ENCODE data around the gene TNK2.
"Not testable (repeated sequence)": the region's sequence is repeated elsewhere in the genome, so short reads cannot be mapped to it uniquely, and the experiment has no call there.

TNK2 gene

DNA sequence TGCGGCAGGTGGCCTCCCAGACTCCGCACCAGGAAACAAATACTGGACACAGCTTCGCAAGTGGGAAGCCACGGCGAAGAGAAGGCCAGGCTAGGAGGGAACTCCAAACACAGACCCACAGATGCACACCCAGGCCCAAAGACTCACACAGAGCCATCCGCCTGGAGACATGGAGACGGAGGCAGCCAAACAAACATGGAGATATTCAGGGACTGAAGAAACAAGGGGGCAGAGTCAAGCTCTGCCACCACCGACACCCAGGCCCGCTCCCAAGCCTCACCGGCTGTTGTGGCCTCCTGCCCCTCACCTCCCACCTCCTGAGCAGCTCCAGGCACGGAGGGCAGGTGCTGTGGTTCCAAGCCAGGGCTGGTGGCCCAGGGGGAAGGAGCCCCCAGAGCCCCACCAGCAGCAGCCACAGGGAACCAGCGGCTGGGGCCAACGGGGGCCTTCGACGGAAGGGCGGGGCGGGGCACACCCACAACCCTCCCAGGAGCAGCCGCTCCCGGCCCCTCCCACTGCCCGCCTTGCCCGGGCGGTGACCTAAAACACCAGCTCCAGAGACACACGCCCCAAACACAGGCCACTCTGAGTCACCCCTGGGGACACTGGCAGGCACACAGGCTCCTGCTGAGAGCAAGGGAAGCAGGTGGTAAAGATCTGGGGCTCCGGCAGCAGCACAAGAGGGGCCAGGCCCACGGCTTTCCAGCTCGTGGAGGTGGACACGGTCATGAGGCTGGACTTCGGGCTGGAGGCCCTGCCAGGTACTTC is 31.9 kb downstream of the TNK2 start:
- in situ Hi-C loops (cut with HindIII; ENCODE audit: low pct_ligation_motif_present, low pct_unique_long_range_greater_than_20kb, low sequenced_read_pairs) = no loop called here
- no peak for DNase-seq

DNA sequence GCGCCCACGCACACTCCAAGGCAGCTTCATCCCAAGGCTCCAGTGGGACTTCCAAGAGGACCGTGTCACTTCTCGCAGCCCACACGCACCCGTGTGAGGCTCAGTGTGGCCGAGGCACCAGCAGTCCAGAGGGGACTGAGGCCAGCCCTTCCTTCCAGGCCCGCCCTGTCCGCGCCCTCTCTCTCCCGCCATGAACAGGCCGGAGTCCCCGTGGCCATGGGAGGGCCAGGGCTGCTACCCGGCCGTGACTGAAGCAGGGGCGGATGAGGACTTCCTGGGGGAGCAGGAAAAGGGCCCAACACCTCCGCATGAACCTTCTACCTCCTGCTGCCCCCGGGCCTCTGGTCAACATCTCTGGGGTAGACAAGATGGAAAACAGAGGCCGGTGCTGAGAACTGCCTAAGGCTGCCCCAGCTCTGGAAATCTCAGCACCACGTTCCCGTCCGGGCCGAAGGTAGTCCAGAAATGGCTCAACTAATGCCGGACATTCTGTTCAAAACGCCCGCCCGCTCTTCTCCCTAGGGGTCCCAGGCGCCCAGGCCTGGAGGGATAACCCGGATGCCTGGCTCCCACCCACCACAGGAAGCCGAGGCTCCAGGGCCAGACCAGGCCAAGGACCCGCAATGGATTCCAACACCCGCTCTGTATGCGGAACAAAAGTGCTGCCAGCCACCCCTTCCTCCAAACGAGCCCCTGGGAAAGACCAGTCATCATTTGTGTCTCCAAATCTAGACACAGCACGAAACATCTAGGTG is 32.7 kb downstream of the TNK2 start:
- DNase-seq = no peak
- in situ Hi-C loops (cut with HindIII; ENCODE audit: low pct_ligation_motif_present, low pct_unique_long_range_greater_than_20kb, low sequenced_read_pairs) = no loop called here

DNA sequence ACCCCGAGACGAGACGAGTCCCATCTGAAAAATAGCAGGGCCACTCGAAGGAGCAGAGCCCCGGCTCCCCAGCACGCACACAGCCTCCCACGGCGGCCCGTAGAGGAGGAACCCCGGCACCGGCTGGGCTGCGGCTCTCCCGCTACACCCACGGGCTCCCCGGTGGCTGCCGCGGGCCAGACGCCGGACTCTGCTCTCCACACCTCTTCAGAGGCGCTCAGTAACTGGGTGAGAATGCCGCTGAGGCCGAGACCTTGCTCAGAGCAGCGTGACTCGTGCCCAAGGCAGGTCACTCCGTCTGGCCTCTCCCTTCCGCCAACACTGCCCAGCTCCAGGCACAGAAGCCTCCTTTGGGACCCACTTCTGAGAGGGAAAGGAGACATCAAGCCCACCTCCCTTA is 34.4 kb downstream of the TNK2 start:
- in situ Hi-C loops (cut with HindIII; ENCODE audit: low pct_ligation_motif_present, low pct_unique_long_range_greater_than_20kb, low sequenced_read_pairs) = no loop called here
- DNase-seq = no peak

DNA sequence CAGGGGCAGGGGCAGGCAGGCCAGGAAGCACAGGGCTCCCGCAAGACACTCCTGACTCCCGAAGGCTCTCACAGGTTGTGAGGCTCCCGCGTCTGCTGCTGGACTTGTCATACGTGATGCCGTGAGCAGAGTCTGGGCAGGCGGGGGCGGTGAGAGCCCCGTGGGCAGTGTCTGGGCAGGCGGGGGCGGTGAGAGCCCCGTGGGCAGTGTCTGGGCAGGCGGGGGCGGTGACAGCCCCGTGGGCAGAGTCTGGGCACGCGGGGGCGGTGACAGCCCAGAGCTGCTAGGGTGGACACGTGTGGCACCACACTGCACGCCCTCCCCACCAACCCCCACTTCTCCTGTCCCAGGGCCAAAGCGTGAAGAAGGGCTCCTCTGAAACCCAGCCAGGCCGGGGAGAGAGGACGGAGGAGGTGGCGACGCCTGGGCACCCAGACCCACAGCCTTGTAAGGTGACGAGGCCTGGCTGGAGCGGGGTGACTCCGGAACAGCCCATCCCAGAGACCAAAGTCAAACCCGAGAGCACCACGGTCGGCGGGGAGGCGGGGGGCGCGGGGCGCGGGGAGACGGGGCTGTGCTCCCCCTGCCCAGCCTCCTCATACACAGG is 35.0 kb downstream of the TNK2 start:
- no peak for DNase-seq
- in situ Hi-C loops (cut with HindIII; ENCODE audit: low pct_ligation_motif_present, low pct_unique_long_range_greater_than_20kb, low sequenced_read_pairs) = no loop called here

DNA sequence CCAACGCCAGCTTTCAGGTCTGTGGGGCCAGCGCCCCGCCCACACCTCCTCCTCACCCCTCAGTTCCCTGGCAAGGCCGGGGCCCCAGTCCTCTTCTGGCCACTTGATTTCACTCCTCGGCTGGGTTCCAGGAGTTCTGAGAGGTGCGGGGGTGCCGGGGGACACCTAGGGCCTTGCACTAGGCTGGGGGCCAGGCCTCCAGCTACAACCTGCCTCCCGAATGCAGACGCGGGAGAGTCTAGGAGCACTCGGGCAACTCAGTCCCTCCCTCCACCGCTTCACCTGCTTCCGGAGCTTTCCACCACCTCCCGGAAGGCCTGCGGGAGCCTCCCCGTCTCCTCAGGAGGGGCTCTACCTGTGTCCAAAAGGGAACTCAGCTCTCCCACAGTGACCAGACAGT is 35.6 kb downstream of the TNK2 start:
- DNase-seq = no peak
- in situ Hi-C loops (cut with HindIII; ENCODE audit: low pct_ligation_motif_present, low pct_unique_long_range_greater_than_20kb, low sequenced_read_pairs) = no loop called here

DNA sequence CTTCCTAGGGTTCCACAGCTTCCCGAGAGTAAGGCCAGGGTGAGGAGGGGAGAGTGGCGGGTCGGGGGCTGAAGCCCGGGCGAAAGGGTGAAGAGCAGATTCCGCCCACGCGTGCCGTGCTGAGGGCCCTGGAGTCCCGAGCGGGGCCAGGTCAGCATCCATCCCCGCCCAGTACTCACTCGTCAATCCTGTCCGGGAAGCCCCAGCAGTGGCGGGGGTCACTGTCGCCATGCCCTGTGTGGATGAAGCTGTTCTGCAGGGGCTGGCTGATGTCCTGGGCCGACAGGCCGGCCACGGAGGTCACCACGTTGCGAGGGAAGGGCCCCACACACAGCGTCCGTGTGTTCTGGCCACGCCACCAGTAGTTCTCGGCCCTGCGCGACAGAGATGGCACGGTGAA is 36.3 kb downstream of the TNK2 start:
- in situ Hi-C loops (cut with HindIII; ENCODE audit: low pct_ligation_motif_present, low pct_unique_long_range_greater_than_20kb, low sequenced_read_pairs) = no loop called here

DNA sequence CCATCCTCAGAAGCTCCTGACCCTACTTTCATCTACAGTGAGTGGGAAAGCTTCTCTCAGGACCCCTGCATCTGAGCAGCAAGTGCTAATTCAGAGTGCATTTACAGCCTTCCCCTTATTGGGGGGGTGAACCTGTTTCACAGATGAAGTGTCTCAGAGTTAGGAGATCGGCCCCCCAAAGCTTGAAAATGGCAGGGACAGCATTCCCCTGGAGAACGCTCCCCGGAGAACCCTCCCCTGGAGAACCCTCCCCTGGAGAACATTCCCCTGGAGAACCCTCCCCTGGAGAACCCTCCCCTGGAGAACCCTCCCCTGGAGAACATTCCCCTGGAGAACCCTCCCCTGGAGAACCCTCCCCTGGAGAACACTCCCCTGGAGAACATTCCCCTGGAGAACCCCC is 36.7 kb downstream of the TNK2 start:
- in situ Hi-C loops (cut with HindIII; ENCODE audit: low pct_ligation_motif_present, low pct_unique_long_range_greater_than_20kb, low sequenced_read_pairs); DNase-seq: not testable (repeated sequence)

More for the DNA sequence above, 36.3 kb downstream of the TNK2 start:
- no peak for DNase-seq

DNA sequence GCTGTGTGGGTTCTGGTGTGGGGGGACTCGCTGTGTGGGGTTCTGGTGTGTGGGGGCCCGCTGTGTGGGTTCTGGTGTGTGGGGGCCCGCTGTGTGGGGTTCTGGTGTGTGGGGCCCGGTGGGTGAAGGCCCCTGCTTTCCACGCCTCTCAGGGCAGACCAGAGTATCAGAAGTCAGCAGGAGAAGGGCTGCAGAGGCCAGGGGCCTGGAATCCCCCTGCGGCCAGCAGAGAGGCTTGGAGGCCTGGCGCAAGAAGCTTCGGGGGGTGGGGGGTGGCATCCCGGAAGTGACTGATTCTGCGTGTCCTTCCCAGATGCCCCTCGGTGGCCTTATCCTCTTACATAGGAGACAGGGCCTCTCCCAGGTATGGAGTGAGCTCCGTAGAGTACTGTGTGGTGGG is 37.4 kb downstream of the TNK2 start:
- DNase-seq = no peak
- in situ Hi-C loops (cut with HindIII; ENCODE audit: low pct_ligation_motif_present, low pct_unique_long_range_greater_than_20kb, low sequenced_read_pairs) = no loop called here

DNA sequence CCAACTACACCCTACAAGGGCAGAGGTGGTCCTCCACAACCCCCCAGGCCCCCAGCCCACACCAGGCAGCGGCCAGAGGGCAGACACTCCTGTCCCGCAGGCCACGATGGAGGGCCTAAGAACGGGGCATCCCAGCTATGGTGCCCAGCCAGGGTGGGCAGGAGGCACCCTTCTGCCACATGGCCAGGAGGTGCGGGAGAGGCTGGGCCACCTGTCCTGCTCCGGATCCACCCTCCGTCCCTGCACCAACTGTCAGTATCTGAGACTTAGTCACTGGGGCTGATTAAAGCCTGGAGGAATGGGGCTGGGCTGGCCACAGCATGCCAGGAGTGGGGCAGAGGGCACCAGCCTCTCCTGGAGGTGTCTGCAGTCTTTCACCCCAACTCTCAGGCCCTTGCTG is 37.9 kb downstream of the TNK2 start:
- in situ Hi-C loops (cut with HindIII; ENCODE audit: low pct_ligation_motif_present, low pct_unique_long_range_greater_than_20kb, low sequenced_read_pairs) = no loop called here
- peak; percentile 50 for DNase-seq

DNA sequence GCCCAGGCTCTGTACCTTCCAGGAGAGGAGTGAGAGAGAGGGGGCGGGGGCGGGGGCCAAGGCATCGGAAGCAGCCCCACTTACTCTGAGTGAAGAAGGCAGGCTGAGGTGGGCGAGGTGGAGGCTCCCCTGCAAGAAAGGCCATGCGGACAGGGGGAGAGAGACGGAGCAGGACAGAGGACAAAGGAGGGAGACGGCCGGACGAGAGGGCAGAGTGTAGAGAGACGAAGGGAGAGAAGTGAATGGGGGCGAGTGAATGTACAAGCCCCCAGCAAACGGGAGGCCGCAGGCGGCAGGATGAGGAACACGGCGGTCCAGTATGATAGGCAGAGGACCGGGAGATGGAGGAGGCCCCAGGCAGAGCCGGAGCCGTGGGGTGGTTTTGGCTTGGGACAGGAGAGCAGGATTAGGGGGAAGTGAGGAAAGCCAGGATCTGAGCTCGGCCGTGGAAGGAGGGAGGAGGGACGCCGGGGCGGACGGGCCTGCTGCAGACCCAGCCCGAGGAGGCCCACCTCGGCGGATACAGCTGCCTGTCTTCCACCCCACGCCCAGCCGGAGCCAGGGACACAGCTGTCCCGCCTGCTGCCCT is 38.8 kb downstream of the TNK2 start:
- no peak for DNase-seq
- in situ Hi-C loops (cut with HindIII; ENCODE audit: low pct_ligation_motif_present, low pct_unique_long_range_greater_than_20kb, low sequenced_read_pairs) = no loop called here

DNA sequence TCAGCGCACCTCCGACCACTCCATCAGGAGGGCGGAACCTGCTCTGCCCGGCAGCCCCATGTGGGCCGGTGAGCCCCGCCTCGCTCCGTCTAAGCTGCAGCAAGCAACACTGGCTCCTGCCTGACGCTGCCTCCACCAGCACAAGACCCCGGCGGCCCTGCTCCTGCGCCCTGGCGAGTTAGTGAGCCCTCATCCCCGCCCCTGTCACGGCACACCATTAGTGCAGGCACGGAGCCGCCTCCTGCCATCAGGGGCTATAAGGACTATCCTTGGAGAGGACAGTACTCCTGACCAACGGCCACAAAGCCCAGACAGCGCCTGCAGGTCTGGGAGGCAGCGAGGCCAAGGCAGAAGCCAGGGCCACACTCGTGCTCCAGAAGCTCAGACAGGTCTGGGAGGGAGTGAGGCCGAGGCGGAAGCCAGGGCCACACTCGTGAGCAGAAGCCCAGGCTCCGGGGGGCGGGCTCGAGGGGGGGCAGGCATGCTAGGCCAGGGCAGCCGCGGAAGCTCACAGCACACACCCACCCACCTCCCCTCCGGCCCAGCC is 39.4 kb downstream of the TNK2 start:
- in situ Hi-C loops (cut with HindIII; ENCODE audit: low pct_ligation_motif_present, low pct_unique_long_range_greater_than_20kb, low sequenced_read_pairs) = no loop called here
- no peak for DNase-seq

DNA sequence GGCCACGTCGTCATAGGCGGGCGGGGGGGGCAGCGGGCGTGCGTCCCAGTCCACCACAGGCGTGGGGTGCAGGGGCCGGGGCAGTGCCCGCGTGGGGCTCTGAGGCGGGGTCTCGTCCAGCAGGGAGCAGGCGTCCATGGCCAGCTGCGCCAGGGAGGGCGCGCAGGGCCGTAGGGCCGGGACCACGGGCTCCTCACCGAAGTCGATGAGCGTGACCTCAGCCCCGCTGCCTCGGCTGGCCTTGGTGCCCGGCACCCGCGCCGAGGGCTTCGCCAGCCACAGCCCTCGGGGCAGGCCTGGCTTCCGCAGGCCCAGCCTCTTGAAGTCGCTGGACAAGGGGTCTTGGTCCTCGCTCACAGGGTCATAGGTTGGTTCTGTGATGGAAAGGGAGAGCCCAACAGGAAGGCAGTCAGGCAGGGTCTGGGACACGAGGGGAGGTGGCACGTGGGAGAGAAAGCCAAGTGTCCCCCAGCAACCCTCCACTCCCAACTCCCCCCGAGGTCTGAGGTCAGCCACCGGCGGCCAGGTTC is 40.0 kb downstream of the TNK2 start:
- in situ Hi-C loops (cut with HindIII; ENCODE audit: low pct_ligation_motif_present, low pct_unique_long_range_greater_than_20kb, low sequenced_read_pairs) = no loop called here
- DNase-seq = no peak

DNA sequence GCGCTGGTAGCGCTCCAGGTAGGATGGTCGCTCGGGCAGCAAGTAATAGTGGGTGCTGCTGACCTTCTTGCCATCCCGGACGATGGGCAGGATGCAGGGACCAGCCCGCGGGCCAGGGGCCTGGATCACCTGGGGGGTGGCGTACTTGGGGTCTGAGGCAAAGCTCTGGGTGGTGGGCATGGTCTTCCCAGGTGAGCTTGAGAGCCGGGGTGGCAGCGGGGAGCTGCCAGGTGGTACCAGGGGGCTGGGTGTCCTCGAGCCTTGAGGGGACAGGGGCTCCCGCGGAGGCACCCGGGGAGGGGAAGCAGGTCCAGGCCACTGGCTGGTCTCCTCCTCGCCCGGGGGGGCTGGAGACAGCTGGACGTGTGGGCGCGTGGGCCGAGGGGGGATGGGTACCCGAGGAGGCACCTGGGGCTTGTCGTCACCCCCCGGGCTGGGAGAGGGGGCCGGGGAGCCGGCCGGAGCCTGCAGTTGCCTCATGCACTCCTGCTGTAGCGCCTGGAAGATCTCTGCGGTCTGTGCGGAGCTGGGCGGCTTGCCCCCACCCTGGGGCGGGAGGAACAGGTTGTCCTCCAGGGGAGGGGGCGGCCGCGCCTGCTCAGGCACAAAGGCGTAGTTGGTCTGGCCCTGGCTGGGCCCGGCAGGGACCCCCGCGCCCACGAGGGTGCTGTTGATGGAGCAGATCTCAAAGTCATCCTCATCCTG is 40.6 kb downstream of the TNK2 start:
- DNase-seq = no peak
- in situ Hi-C loops (cut with HindIII; ENCODE audit: low pct_ligation_motif_present, low pct_unique_long_range_greater_than_20kb, low sequenced_read_pairs) = no loop called here

DNA sequence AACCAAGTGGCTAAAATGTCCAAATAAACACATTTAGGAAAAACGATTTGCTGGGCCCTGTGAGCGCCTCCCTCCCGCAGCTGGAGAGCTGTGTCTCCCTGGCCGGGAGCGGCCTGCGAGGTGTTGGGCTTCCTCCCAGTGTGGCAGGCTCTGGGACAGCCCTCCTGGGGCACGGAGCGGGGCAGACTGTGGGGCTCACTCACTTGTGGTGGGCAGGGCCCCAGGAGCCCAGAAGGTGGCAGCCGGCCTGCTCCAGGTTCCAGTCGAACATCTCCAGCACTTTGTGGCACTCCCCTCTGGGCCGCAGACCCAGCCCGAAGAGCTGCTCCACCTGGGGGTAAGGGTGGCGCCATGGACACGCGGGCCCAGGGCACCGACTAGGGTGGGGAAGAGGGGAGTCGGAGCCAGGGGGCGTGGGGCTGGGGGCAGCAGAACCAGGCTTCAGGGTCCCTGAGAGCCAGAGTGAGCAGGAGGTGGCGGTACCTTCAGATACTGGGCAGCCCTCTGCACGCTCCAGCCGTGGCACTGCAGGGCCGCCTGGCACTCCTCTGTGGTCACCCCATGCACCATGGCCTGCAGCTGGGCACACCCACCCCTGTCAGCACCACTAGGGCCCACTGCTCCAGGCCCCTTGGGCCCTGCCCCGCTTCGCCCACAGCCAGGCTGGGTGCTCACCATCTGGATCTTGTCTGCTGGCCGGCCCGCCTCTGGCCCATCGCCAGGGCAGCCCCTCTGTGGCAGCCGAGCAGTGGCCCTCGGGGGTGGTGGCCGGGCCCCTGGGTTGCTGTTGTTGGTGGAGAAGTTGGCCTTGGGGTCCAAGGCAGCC is 41.5 kb downstream of the TNK2 start:
- no peak for DNase-seq
- in situ Hi-C loops (cut with HindIII; ENCODE audit: low pct_ligation_motif_present, low pct_unique_long_range_greater_than_20kb, low sequenced_read_pairs) = no loop called here

DNA sequence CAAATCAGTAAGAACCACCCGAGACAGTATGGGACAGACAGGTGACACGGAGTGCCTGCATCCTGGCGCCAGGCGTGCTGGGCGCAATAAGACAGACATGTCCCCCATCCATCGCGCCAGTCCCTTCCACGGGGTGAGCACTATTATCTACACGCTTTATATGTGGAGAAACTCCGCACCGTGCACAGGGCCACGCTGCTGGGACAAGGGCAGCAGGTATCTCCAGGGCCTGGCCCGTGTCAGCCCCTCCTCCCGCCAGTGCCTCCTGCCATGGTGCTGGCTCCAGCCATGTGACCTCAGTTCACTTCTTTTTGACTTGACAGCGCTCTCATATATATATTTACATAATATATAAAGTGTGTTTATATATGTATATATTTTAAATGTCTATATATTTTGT is 42.6 kb downstream of the TNK2 start:
- no peak for DNase-seq
- in situ Hi-C loops (cut with HindIII; ENCODE audit: low pct_ligation_motif_present, low pct_unique_long_range_greater_than_20kb, low sequenced_read_pairs) = no loop called here

DNA sequence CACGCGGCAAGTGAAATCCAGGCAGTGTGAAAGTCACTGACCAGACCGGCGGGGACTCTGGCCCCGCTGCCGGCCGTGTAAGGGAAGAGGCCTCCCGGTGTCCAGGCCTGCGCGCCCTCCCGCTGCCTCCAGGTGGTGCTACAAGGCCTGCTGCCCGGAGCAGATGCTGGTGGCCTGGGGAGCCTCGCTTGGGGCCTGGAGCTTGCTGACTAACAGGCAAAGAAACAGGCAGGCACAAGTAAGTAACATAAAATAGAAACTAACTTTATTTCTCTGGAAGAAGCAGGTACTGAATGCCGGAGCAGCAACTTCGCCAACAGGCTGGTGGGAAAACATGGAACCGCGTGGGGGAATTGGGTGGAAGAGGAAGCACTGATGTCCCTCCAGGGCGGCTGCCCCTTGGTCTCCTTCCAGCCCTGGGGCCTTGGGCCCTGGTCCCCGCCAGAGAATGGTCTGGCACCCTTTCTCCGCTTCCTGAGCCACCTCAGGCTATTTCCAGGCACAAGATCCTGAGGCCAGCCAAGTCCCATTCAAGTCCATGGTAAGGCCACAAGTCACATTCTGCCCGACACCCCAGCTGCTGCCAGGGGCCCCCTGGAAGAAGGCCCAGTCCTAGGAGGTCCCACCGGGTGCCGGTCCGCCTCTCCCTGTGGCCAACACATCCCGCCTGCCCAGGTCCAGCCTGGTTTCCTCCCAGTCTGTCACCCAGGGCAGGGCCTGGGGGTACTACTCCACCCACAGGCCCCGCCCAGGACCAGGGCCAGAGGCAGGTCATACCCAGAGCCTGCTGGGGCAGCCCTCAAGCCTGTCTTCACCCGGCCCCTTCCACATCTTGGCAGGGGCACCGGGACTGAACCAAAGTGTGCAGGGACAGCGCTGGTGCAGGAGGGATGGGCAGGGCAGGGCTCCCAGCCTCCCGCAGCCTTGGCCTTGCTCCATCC is 45.0 kb downstream of the TNK2 start:
- DNase-seq = peak; percentile 41
- in situ Hi-C loops (cut with HindIII; ENCODE audit: low pct_ligation_motif_present, low pct_unique_long_range_greater_than_20kb, low sequenced_read_pairs) = no loop called here

DNA sequence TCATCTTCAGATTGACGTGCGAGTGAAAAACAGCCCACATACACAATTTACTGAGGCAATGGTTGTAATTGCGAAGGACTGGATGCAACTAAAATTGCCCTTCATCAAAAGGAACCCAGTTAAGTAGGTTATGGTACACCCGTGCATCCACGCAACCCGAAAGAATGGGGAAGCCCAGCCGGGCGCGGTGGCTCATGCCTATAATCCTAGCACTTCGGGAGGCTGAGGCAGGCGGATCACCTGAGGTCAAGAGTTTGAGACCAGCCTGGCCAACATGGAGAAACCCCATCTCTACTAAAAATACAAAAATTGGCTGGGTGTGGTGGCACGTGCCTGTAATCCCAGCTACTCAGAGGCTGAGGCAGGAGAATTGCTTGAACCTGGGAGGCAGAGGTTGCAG is 46.0 kb downstream of the TNK2 start:
- in situ Hi-C loops (cut with HindIII; ENCODE audit: low pct_ligation_motif_present, low pct_unique_long_range_greater_than_20kb, low sequenced_read_pairs); DNase-seq: not testable (repeated sequence)
